ENCODE data around the gene CITED2. TPM values are rescaled to one million over a fixed set of nuclear protein-coding genes. Genes with fewer than 3 reads are reported as not detected.
A peak's percentile ranks its signal among the peaks of the same experiment; 100 is the strongest.

Gene CITED2
- total and polyA plus RNA-seq, 2 of the 8 experiments (the other 6 are each of a cell fraction or from before 2014, with no cell fraction given): 89.1 to 115 TPM

DNA sequence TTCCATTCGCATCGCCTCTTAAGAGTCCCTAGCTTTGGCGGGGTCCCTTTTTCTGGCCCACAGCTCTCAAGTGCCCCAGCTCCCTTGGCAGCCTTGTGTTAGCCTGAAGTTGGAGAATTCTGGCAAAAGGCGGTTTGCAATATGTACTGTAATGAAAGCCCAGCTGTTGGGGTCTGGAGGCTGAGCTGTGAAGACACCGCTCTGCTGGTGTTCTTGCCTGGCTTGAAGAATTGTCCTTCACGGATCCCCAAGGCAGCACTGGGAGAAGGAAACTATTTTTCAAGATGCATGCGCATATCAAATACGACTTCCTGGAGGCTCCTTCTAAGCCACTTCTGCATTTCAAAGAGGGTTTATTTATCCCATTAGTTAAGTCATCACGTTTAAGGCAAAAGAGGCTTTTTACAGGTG is 21.4 kb upstream of the CITED2 start (continued):
- TF ChIP-seq CREB1 (IDR thresholded peaks at IDR 0.05) (0 out of 2 replicates have a peak, but pooled peaks have one; percentile 8), SAP30 (IDR thresholded peaks at IDR 0.05; ENCODE audit: insufficient read depth, insufficient replicate concordance, low read length) (no peak), POLR2A (IDR thresholded peaks at IDR 0.05; ENCODE audit: control extremely low read depth in 1 of 2, low read depth in 2 of 2, low read length in 2 of 2) (no peak), TBP (IDR thresholded peaks at IDR 0.05; ENCODE audit: low read depth, low read length) (no peak), EGR1 (IDR thresholded peaks at IDR 0.05; ENCODE audit: borderline replicate concordance, low read depth, low read length) (no peak), KDM4A (IDR thresholded peaks at IDR 0.05; ENCODE audit: low read depth, low read length, severe bottlenecking) (no peak), SIRT6 (IDR thresholded peaks at IDR 0.05; ENCODE audit: low read length) (no peak), TAF1 (IDR thresholded peaks at IDR 0.05; ENCODE audit: low read depth, low read length) (no peak), HDAC6 (IDR thresholded peaks at IDR 0.05; ENCODE audit: low read depth, low read length) (no peak), PHF8 (conservative IDR thresholded peaks at IDR 0.05; ENCODE audit: low read depth, low read length) (no peak), HDAC2 (IDR thresholded peaks at IDR 0.05; ENCODE audit: borderline replicate concordance in 1 of 2, low read depth in 2 of 2, low read length in 2 of 2) (peak; percentile 35 to 63; a peak in 1 of 4 replicates), SP1 (IDR thresholded peaks at IDR 0.05; ENCODE audit: low read depth, low read length) (0 out of 2 replicates have a peak, but pooled peaks have one; percentile 34), TCF12 (IDR thresholded peaks at IDR 0.05; ENCODE audit: low read depth, low read length) (peak; percentile 58; the same call in 1 of the 2 replicates), CBX8 (IDR thresholded peaks at IDR 0.05; ENCODE audit: borderline replicate concordance, low read depth, low read length) (no peak), SIN3A (conservative IDR thresholded peaks at IDR 0.05 in 1 of 2, IDR thresholded peaks at IDR 0.05 in 1 of 2; ENCODE audit: low read depth in 1 of 2, low read length in 2 of 2) (no peak), FOSL1 (IDR thresholded peaks at IDR 0.05; ENCODE audit: insufficient read depth, low read depth, low read length) (no peak)
- TF ChIP-seq, protein P1, sequence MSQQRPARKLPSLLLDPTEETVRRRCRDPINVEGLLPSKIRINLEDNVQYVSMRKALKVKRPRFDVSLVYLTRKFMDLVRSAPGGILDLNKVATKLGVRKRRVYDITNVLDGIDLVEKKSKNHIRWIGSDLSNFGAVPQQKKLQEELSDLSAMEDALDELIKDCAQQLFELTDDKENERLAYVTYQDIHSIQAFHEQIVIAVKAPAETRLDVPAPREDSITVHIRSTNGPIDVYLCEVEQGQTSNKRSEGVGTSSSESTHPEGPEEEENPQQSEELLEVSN (IDR thresholded peaks at IDR 0.05): no peak
- TF ChIP-seq, protein P2, sequence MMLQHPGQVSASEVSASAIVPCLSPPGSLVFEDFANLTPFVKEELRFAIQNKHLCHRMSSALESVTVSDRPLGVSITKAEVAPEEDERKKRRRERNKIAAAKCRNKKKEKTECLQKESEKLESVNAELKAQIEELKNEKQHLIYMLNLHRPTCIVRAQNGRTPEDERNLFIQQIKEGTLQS (IDR thresholded peaks at IDR 0.05; ENCODE audit: insufficient read depth, low read depth, low read length): no peak
